GM12865 (cell line): Measurements from ENCODE around the gene SLC9A9.

Source experiments
- DNase-seq: peaks from one replicate; pipeline ENCODE4 v3.0.0; 2010; ENCODE audit warnings: low read depth
- H3K4me3 ChIP-seq: 2 replicates; pipeline ENCODE4 v1.5.1; 2011; ENCODE audit warnings: mild to moderate bottlenecking, low read depth, low read length, control low read depth
- TF ChIP-seq, protein P1 (sequence below): IDR thresholded peaks from 2 replicates; pipeline ENCODE4 v1.5.1; 2011; ENCODE audit warnings: low read length, control low read depth, low read depth, inconsistent platforms; ENCODE audit not compliant: insufficient read depth; ENCODE audit errors: missing control alignments

Gene SLC9A9

DNA sequence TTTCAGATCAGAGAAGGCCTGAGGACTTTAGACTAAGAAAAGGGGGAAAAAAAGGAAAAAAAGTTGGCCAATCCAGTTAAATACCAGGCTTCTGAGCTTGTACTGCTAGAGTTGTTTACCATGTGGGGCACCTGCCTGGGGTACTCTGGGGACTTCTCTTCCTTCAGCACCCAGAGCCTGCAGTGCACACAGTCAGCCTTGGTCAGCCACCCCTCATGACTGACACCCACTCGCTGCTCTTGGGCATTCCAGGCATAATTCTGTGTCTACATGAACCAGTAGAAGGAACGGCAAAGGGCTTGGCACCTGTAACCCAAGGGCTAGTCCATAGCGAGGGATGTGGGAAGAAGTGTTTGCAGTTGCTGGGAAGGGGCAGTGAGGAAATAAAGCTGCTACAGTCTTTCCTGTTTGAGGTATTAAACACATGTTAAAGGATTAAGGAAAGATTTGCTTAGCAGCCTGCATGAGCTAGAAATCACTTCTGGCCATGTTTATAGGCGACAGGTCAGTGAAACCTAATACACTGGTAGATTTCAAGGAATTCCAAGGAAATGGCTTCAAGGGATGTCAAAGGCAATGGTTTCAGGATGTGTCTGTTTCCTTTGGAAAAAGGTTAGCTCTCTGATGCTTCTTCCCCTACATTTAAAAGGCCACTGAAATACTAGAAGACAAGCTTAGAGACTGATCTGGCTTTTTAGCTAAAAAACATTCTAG, 496.2 kb downstream of the SLC9A9 start:
- H3K4me3 ChIP-seq: no peak overlapping the region
- TF ChIP-seq, protein P1, sequence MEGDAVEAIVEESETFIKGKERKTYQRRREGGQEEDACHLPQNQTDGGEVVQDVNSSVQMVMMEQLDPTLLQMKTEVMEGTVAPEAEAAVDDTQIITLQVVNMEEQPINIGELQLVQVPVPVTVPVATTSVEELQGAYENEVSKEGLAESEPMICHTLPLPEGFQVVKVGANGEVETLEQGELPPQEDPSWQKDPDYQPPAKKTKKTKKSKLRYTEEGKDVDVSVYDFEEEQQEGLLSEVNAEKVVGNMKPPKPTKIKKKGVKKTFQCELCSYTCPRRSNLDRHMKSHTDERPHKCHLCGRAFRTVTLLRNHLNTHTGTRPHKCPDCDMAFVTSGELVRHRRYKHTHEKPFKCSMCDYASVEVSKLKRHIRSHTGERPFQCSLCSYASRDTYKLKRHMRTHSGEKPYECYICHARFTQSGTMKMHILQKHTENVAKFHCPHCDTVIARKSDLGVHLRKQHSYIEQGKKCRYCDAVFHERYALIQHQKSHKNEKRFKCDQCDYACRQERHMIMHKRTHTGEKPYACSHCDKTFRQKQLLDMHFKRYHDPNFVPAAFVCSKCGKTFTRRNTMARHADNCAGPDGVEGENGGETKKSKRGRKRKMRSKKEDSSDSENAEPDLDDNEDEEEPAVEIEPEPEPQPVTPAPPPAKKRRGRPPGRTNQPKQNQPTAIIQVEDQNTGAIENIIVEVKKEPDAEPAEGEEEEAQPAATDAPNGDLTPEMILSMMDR: no peak
- no peak for DNase-seq

DNA sequence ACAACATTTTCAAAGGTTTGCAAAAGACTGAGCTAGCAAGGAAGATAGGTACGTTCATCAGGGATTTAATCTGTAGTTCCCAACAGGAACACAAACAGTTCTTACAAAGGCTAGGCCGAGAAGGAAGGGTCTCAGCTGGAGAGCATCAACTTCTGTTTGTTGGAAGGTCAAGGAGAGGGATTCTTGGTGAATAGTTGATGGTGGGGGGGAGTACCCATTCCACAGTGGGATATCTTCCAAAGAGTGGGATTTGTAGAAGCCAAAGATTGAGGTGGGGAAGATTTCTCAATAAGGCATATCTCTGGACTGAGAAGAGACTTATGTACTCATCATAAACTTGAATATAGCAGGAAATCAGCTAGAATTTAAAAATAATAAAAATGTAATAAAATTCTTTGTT, 496.9 kb downstream of the SLC9A9 start:
- no peak overlapping the region for H3K4me3 ChIP-seq
- DNase-seq: no peak
- TF ChIP-seq, protein P1: no peak

DNA sequence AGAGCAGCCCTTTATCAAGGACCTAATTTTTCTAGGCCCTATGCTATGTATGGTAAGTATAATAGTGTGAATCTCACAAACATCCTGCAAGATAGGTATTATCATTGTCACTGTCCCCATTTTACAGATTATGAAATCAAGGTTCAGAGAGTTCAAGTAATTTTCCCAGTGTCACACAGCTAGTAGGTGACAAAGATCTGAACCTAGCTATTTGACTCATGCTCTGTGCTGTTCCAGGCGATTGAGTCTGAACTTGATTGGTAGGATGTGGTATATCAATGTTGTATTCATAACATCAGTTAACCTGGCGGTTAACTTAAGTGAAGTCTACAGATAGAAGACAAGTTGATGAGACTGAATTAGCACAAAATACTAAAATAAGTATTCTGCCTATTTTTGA, 498.8 kb downstream of the SLC9A9 start:
- DNase-seq: peak; percentile 54
- H3K4me3 ChIP-seq: no peak overlapping the region
- TF ChIP-seq, protein P1: no peak

DNA sequence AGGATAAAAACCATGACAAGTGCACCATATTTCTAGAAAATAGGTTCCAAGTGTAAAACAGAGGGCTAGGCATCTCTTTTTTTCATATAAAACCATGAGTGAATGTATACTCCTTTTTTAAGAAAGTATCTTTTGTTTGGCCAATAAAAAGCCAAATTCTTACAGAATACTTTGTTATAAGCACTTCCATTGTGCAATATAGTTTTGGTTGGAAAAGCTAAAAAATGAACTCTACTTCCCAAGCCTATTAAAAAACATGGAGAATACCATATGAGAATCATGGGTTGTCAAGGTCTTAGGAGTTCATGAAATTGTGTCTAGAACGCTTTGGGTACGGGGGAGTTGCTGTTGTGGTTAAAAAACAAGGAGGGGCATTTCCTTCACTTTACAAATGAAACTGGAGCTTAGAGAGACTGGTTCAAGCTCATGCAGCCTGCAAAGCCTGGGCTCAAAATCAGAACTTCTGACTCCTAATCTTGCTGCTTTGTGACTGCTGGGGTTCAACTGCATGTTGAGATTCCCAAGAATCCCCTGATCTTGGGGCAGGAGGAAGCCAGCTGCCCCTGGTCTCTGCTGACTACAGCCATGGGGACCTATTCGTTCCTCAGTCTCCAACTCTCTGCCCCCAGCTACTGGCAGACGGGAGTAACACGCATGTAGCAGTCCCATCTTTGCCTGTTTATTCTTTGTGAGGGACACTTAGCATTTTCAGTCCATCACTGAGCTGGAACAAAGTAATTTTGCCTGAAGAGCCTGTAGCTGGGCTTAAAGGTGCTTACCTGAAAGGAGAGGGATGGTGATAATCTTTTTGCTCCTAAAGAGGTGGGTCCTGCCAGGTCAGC, 499.6 kb downstream of the SLC9A9 start:
- TF ChIP-seq, protein P1: peak; percentile 23
- DNase-seq: peak; percentile 53
- no peak overlapping the region for H3K4me3 ChIP-seq

DNA sequence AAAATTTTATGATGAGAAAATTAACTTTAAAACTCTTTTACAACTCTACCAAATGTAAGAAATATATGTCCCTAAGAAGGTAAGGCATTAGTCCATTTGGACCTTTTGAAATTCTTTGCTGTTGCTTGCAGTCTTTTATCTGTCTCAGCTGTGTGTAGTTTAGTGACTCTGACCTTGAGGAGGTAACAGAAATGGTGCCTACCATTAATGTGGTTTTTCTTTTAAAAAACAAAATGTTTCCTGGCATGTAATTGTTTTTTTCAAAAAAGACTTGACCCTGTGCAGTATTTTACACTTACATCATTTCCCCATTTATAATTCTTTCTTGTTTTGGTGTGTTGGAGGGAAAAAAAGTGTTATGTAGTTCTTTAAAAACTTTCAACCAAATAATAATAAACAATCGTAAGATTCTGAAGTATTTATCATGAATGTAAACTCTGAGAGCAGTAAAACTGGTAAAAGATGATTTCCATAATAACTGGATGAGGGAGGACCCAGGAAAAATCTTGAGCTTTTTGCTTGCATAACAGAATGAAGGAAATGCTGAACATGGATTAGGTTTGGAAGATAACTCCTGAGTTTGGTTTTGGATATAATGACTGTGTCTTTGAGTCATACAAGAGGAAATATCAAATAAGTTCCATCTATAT, 503.6 kb downstream of the SLC9A9 start:
- H3K4me3 ChIP-seq: no peak overlapping the region
- TF ChIP-seq, protein P1: no peak
- no peak for DNase-seq

DNA sequence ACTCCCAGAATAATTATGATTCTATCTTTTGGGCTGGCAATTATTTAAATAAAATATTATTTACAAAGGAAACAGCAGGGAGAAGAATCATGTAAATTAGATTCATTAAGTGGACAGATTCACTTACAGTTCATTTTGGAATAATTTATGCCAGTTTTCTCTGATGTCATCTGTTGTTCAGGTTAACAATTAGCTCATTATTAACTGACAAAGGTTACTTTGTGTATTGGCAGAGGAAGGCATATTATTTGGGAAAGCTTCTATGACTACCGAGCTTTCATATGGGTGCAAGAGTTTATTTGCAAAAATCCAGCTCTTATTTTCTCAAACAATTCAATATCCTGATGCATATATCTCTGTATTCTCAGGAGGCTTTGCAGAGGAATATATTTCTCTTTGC, 504.3 kb downstream of the SLC9A9 start:
- no peak for DNase-seq
- H3K4me3 ChIP-seq: no peak overlapping the region
- TF ChIP-seq, protein P1: no peak
